Adipose tissue (tissue), 3 donors: ENCODE results near the gene RAB5A. TPM values are rescaled to one million over a fixed set of nuclear protein-coding genes. Genes with fewer than 3 reads are reported as not detected.
"Not testable (repeated sequence)": the region's sequence is repeated elsewhere in the genome, so short reads cannot be mapped to it uniquely, and the experiment has no call there.

Source experiments
- H3K27ac ChIP-seq: one replicate; pipeline ENCODE4 v1.5.1; 2013; ENCODE audit warnings: low read depth, low read length
- WGBS, 3 donors: extraction: QIAGEN DNeasy Blood & Tissue Kit; methylation state at CpG; one replicate each; pipeline ENCODE4 v1.1.7; 2013; 5-methylcytosine and 5-hydroxymethylcytosine counted together
- polyA plus RNA-seq, 3 donors: library from polyadenylated mRNA; stranded (reverse); fragments of 200-250 nt; gene quantifications; one replicate each; pipeline ENCODE4 v1.2.3, GENCODE V29; 2013
- donor health status: healthy with polysubstance abuse.
- donor health status: Bipolar disorder and iron deficiency.
- donor health status: healthy.

RAB5A gene
- polyA plus RNA-seq, result 10 to 100 TPM; 11.4 to 54.8 (median 27.6) TPM

- WGBS, 3 donors, result 0 to 1% (median 0%) methylated on average over 55 to 73 of the region's 73 CpGs
- H3K27ac ChIP-seq, result peak within 1 kb of the TSS; percentile 95
Measured at GRCh38 chr3:19946832-19947548, at the start of gene RAB5A. Gene RAB5A, plus strand, starts transcription at chr3:19947097. Its CDS starts 3,802 bp downstream, at chr3:19950899.

- H3K27ac ChIP-seq, result no peak overlapping the region
- 51 to 90% (median 83%) methylated on average over 2 of the region's 2 CpGs for WGBS, 3 donors
Measured at GRCh38 chr3:19898721-19899120, 48.2 kb upstream of the RAB5A start.

GRCh38 chr3:19899264-19899663 lies 47.6 kb upstream of the RAB5A start:
- H3K27ac ChIP-seq, result no peak overlapping the region
- WGBS, 3 donors, result 52 to 96% (median 91%) methylated on average over 2 of the region's 2 CpGs

- H3K27ac ChIP-seq, result not testable (repeated sequence)
- 87 to 91% (median 89%) methylated on average over 7 of the region's 7 CpGs for WGBS, 3 donors
Measured at GRCh38 chr3:19899833-19900232, 47.1 kb upstream of the RAB5A start.

GRCh38 chr3:19901337-19901736 lies 45.6 kb upstream of the RAB5A start:
- H3K27ac ChIP-seq, result no peak overlapping the region
- WGBS, 3 donors, result 27 to 67% (median 60%) methylated on average over 5 of the region's 5 CpGs

GRCh38 chr3:19901918-19902317 lies 45.0 kb upstream of the RAB5A start:
- H3K27ac ChIP-seq, result no peak overlapping the region
- whole genome bisulfite sequencing, 3 donors, result 46 to 54% (median 52%) methylated on average over 4 of the region's 4 CpGs

GRCh38 chr3:19903649-19904048 lies 43.2 kb upstream of the RAB5A start:
- 72 to 89% (median 85%) methylated on average over 2 of the region's 2 CpGs for WGBS, 3 donors
- H3K27ac ChIP-seq, result no peak overlapping the region

GRCh38 chr3:19907523-19907922 lies 39.4 kb upstream of the RAB5A start:
- WGBS, 3 donors, result 86 to 96% (median 95%) methylated on average over 3 of the region's 3 CpGs
- no peak overlapping the region for H3K27ac ChIP-seq

GRCh38 chr3:19911452-19911851 lies 35.4 kb upstream of the RAB5A start:
- H3K27ac ChIP-seq, result no peak overlapping the region

DNA sequence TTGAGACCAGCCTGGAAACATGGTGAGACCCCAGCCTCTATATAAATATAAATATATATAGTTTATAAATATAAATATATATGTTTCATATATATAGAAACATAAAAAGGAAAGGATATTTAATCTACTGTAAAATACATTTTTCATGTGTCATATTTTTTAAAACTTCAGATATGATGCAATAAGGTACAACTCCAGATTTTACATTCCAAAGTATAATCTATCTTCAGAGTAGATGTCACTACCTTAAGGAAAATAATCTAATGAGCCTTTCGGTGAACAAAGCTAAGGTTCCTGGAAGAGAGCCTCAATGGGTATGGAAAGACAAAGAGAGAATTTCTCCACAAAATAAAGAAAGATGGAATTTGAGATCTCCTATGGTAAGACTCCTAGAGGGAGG lies 29.7 kb upstream of the RAB5A start:
- 93 to 97% (median 93%) methylated on average over 1 of the region's 1 CpG for WGBS, 3 donors
- no peak overlapping the region for H3K27ac ChIP-seq

DNA sequence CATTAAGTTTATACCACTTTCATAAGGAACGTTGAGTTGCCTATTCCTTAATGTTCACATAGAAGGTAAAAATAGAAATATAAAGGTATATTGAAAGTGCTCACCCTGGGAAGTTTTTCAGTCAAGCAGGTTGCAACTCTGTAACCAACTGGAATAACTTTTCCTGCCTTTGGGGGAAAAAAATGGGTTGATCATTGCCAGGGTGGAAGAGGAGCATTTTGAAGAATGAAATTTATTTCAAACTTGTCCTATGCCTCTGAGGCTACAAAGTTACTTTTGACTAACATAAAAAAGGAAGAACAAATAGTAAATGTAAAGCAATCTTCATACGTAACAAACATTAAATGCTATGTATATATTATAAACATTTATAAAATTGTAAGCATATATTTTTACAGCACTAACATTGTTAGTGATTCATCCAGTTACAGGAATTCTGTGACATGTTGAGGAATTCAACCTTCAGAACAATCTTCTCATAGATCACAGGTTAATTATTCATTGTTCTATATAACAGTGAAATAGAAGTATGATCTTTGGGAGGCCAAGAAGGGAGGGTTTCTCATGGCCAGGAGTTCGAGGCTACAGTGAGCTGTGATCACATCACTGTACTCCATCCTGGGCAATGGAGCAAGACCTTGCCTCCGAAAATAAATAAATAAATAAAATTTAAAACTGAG lies 26.4 kb upstream of the RAB5A start:
- 75 to 92% (median 79%) methylated on average over 4 of the region's 4 CpGs for WGBS, 3 donors
- no peak overlapping the region for H3K27ac ChIP-seq

- WGBS, 3 donors, result 35 to 89% (median 39%) methylated on average over 2 of the region's 2 CpGs
- H3K27ac ChIP-seq, result no peak overlapping the region
Measured at GRCh38 chr3:19931180-19931692, 15.7 kb upstream of the RAB5A start.

GRCh38 chr3:19931767-19932188 lies 15.1 kb upstream of the RAB5A start:
- H3K27ac ChIP-seq, result no peak overlapping the region
- 43 to 71% (median 57%) methylated on average over 1 of the region's 1 CpG for WGBS, 3 donors

DNA sequence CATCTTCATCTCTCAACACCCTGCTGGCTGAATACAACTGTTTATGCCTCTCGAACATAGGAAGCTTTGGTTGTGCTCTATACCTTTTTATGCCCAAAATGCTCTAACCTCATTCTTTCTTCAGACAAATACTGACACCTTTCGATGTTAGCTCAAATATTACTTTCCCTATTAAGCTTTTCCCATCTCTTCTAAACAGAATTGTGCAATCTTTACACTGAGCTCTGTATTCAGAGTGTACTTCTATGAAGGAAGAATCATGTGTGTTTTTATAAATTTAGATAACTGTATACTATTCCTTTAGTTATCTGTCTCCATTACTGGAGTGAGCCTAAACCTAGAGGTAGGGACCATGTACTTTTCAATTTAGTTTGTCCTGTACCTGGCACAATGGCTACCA lies 14.5 kb upstream of the RAB5A start:
- H3K27ac ChIP-seq, result no peak overlapping the region
- WGBS, 3 donors, result 82 to 95% (median 93%) methylated on average over 2 of the region's 2 CpGs

- WGBS, 3 donors, result 44 to 45% (median 45%) methylated on average over 5 of the region's 5 CpGs
- H3K27ac ChIP-seq, result no peak within 1 kb of the TSS
Measured at GRCh38 chr3:19934098-19934566, 12.8 kb upstream of the RAB5A start, which contains the start of gene EFHB. Gene EFHB, minus strand, starts transcription at chr3:19934217. Its CDS starts 199 bp downstream, at chr3:19934018.

DNA sequence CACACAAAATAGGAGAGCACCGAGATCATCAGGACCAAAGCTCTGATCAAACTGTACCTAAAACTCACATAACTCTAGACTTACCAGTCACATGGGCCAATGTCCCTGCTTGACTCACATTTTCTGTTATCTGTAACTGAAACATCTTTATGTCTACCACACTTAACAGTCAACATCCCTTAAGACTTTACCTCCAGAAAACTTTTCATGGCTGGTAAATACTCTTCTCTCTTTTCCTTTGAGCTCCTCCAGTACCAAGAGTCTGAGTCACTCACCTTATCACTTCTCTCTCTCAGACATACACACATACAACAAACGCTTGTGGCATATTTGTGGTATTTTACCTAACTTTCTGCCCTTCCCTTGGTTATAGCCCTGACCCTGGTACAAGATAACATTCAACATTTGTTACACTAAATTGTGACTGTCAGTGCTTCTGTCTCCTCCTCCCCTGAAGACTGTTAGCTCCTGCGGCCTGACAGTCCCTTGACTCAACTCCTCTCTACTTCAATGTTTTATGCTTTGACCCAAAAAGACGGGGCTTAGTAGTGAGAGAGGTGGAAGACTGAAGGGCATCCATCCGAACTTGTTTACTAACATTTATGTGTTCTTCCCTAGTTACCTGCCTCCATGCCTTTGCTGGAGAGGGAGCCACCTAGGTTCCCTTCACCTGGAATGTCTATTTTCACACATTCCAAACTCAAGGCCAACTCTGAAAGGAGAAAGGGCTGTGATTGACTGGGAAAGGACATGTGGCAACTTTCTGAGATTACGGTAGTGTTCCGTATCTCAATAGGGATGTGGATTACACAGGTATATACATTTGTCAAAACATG lies 9.2 kb upstream of the RAB5A start:
- H3K27ac ChIP-seq, result no peak overlapping the region
- WGBS, 3 donors, result 45 to 71% (median 69%) methylated on average over 7 of the region's 7 CpGs

GRCh38 chr3:19938295-19938627 lies 8.6 kb upstream of the RAB5A start:
- H3K27ac ChIP-seq, result no peak overlapping the region
- 47 to 88% (median 82%) methylated on average over 1 of the region's 1 CpG for WGBS, 3 donors

- no peak overlapping the region for H3K27ac ChIP-seq
- 82 to 93% (median 90%) methylated on average over 1 of the region's 1 CpG for WGBS, 3 donors
Measured at GRCh38 chr3:19940643-19941042, 6.3 kb upstream of the RAB5A start.

DNA sequence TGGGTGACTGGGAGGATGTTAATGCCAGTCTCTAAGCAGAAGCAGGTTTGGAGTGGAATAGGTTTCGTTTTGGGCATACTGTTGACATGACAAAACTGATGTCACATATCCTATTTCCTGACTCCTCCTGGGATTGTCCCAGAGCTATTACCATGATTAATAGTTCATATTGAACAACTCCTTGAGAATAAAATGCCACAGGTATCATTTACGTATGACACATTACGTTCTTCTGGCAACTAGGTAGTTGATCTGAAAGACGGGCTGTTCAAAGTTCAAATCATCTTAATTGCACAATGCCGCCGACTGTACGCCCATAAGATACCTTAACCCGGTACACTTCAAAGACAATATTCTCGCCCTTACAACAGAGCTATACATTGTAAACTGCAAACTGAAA lies 1.4 kb upstream of the RAB5A start:
- WGBS, 3 donors, result 76 to 94% (median 92%) methylated on average over 9 of the region's 9 CpGs
- H3K27ac ChIP-seq, result no peak overlapping the region
